Kidney capillary endothelial cell (primary cell): ENCODE data around the gene PNMT.

Experiments used
- DNase-seq: peaks from one replicate; pipeline ENCODE4 v3.0.0-alpha.2; 2018; ENCODE audit warnings: low spot score

PNMT gene

DNA sequence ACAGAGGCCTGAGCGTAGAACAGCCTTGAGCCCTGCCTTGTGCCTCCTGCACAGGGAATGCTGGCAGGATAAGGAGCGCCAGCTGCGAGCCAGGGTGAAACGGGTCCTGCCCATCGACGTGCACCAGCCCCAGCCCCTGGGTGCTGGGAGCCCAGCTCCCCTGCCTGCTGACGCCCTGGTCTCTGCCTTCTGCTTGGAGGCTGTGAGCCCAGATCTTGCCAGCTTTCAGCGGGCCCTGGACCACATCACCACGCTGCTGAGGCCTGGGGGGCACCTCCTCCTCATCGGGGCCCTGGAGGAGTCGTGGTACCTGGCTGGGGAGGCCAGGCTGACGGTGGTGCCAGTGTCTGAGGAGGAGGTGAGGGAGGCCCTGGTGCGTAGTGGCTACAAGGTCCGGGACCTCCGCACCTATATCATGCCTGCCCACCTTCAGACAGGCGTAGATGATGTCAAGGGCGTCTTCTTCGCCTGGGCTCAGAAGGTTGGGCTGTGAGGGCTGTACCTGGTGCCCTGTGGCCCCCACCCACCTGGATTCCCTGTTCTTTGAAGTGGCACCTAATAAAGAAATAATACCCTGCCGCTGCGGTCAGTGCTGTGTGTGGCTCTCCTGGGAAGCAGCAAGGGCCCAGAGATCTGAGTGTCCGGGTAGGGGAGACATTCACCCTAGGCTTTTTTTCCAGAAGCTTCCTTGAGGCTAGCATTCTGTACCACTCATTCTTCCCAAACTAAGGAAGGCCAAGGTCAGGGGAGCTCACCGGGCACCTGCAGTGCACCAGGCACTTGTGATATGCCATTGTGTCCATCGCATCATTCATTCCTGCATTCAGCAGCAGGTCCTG lies 1.9 kb downstream of the PNMT start:
- no peak for DNase-seq

DNA sequence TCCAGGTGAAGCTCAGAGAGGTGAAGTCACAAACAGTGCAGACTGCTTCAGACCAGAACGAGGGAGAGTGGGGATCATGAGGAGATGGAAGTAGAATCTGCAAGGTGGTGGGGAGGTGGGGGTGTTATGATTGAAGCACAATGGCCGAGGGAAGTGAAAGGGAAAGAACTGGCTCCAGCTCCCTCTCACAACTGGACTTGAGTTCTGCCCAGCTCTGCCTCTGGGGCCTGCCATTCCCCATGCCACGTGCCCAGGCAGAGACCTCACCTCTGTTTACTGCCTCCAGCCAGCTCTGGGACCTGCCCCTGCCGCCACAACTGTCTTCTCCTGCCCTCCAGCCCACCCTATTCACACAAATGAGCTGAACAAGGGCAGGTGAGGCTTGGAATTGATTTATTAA lies 2.5 kb downstream of the PNMT start:
- no peak for DNase-seq

DNA sequence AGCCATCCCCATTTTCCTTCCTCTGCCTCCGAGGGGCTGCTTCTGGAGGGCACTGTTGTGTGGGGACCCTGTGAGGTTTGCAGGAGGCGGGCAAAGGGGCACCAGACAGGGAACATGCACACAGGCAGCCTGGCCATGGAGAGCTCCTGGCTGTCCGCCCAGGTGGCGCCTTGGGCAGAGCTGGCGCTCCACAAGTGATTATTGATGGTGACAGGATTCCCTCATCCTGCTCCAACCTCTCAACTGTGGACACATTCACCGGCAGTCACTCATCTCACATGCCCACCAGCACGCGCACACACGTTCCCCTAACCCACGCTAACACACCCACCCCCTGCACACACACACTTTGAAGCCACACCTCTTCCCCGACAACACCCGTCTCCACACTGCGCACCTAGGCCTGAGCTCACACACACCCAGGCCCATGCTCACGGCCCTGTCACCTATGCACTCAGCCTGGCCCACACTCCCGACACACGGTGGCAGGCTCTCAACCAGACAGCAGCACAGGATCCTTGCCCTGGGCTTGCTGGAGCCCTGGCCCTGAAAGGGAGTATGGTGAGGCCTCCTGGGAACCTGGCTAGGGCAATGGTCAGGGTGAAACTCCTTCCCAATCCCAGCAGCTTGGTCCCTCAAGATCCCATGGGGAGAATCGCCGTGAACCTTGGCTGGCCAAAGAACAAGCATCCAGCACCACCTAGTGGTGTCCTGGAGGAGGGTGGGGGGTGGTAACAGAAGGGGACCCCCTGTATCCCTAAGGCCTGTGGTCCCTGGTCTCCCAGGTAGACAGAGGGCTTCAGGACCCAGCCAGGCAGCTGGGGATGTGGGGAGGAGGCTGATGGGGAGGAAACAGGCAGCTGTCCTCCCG lies 3.6 kb downstream of the PNMT start:
- no peak for DNase-seq

DNA sequence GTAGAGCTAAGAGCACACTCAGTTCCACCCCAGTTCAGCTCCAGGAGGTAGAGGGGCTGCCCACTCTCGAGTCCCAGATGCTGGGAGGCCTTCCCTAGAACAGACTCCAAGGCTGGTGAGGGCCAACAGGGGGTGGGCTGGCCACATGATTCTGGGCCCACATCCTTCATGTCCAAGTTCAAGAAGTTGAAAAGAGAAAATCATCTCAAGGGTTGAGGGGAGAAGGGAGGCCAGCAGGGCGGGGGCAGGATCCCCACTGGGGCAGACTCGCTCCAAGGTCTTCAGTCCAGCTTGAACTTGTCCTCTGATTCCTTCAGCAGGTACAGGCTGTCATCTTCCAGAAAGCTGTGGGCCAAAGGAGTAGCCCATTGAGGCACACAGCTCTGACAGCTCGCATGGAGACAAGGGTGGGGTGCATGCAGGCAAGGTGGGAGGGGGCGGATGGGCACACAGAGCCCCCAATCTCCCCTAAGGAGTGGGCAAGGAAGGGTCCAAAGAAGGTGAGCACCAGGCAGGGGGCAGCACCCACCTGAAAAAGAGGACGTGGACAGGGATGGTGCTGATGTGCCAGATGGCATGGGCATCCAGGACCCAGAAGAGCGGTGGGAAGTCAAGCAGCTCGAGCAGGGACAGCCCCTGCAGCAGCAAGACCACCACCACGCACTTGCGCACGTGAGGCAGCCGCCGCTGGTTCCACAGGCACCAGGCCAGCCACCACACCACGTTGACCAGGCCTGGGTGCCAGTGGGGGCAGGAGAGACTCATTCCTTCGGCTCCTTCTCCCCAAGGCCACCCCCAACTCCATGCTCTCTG lies 4.5 kb downstream of the PNMT start:
- no peak for DNase-seq

DNA sequence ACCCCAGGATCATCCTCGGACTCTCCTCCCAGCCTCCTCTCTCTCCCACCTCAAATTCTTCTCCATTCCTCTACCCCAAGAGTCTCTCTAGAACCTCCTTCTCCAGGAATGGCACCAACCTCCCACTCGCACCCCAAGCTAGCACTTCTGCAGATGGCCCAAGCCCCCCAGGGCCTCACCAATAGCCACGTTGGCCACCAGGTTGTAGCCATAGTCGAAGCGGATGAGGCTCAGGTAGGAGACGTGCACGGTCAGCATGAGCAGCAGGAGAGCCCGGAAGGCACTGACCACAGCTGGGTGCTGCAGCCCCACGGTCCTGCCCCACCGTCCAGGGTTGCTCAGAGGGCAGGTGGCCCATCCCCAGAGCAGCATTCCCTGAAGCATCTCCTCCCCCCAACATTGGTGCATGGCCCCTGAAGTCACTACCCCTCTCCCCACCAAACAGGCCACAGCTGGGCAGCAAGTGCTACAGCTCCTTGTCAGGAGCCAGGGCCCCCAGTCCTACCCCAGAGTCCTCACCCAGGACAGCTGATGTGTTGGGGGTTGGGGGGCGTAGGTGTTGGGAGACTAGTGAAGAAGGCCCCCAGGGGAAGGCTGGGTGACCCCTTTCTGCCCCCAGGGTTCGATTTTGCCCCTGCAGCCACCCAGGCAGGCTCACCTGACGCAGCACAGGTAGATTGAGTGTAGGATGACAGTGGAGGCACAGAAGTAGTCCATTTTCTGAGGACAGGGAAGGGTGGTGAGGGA lies 5.3 kb downstream of the PNMT start:
- no peak for DNase-seq

DNA sequence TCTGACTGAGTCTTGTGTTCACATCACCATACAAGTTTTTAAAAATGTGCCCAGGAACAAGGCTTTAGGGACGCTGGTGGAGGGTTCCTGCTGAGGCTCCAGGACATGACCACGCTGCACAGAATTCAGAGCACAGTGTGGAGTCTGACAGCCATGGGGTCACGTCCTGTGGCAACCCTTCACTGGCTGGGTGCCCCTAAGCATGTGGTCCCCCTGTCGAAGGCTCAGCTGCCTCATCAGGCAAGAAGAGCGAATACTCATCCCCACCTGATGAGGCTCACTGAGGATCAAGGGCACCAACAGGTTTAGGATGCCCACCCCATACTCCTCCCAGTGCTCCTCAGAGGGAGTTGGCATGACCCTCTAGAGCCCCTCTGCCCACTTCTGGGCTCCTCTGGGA lies 5.9 kb downstream of the PNMT start:
- no peak for DNase-seq

DNA sequence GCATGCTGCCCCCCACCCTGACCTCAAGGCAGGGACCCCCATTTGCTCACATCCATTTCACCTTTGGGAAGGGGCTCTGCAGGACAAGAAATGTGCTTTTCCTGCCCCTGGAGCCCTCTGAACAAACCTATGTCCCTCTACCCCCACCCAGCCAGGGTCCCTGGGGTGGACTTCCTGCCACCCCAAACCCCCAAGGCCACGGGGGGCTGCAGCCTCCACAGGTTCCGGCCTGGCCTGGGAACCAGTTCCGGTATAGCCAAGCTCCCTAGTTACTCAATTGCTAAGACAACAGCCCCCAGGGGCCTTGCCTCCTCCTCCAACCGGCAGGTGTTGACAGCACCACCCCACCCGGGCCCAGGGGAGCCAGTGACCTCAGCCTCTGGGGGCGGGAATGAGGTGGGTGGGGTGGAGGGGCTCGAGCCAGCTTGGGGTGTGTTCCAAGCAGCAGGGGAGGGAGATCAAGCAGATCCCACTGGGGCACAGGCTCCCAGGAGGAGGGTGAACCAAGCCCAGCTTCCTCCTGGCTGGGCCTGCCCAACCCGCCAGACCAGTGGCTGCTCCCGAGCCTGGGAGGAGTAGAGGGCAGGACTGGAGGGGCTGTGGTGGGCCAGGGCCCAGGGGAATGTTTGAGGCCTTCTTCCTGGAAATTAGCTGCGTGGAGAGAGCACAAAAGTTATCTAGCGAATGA lies 6.6 kb downstream of the PNMT start:
- DNase-seq, result no peak

DNA sequence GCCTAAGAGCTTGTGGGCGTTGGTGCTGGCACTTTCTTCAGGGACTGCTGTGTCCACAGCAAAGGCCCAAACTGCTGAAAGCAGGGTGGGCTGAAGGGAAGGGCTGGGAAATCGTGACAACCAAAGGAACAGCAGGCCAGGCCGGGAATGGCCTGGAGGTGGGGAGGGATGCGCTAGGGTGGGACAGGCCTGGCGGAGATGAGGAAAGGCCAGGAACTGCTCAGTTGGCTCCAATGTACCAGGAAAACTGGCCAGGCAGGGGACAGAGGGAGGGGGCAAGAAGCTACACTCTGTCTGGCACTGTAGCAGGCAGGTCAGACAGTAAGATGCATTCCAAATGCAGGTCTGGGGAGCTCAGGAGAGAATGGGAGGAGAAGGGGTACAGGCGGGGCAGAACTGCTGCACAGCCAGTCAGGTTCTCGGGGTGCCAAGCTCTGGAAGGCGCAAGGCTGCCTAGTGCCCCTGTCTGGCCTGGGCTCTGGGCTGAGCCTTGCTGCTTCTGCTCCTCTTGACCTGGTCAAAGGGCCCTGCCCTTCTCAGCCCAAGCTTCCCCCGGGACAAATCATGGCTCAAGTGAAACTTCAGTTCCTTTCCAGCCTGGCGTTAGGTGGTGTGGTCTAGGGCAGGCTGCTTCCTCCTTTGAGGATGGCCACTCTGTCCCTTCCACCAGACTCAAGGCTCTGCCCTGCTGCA lies 7.3 kb downstream of the PNMT start:
- no peak for DNase-seq

DNA sequence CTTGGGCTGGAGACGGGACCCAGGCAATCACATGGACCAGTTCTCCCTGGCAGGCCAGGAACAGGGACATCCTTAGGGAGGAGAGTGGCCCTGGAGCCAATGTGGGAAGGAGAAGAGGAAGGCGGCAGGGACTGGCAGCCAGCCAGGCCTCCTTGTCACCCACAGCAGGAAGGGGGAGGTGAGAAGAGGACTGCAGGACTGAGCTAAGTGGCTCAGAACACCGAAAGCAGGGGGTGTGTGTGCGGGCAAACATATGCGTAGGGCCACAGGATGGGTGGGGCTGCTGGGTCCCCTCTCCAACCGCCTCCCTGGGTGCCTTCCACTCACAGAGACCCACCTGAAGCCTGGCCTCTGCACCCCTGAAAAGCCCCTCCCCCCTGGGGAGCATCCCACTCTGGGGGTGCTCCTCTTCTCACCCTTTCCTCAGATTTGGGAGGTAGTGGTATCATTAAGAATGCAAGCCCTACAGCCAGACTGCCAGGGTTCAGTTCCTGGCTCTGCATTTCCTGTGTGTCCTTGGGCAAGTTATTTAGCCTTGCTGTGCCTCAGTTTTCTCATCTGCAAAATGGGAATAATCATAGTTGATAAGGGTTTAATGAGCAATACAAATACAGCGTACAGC lies 8.1 kb downstream of the PNMT start:
- no peak for DNase-seq

DNA sequence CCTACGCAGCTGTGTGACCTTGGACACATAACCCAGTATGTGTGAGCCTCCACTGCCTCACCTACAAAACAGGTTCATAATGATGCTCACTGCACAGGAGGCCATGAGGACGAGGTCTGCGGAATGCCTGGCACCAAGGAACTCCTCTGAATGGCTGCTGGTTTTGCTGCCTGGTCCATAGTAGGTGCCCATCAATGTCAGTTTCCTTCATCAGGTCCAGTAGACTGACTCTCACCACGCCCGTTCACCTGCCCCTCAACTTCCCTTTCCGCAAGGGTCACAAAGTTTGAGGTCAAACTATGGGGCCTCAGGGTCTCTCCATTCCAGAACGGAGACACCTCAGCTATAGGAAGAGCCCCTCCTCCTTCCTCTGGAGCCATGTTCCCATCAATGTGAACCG lies 8.8 kb downstream of the PNMT start:
- no peak for DNase-seq

DNA sequence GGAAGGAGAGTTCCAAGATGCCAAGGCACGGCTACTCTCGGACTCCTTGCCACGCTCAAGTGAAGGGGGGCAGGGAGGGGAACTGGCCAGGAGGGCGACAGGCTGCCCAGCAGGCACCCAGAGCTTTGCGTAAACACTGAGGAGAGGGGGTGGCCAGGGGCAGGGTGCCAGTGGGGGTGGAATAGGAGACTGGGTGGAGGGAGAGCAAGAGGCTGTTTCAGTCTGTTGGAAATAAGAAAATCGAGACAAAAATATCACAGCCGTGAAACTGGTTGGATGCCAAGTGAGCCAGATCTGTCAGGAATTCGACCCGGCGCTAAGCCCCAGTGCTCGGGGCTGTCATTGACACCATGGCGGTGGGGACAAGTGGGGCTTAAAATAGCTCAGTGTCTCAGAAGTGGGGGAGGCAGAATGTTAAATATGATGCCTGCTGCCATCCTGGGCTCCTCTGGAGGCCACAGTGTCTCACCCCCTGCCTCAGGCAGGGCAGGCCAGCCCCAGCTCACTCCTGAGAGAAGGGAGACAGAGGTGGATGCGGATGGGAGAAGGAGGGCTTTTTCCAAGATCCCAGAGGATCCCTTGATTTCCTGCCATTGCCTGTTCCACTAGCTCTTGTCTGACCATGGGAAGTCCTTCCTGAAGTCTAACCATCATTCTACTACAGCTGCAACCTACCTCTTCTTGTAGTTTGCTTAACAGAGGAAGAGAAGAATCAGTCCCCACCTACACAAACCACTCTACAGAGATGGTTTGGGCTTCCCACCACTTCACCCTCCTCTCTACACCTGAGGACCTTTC lies 9.5 kb downstream of the PNMT start:
- no peak for DNase-seq

DNA sequence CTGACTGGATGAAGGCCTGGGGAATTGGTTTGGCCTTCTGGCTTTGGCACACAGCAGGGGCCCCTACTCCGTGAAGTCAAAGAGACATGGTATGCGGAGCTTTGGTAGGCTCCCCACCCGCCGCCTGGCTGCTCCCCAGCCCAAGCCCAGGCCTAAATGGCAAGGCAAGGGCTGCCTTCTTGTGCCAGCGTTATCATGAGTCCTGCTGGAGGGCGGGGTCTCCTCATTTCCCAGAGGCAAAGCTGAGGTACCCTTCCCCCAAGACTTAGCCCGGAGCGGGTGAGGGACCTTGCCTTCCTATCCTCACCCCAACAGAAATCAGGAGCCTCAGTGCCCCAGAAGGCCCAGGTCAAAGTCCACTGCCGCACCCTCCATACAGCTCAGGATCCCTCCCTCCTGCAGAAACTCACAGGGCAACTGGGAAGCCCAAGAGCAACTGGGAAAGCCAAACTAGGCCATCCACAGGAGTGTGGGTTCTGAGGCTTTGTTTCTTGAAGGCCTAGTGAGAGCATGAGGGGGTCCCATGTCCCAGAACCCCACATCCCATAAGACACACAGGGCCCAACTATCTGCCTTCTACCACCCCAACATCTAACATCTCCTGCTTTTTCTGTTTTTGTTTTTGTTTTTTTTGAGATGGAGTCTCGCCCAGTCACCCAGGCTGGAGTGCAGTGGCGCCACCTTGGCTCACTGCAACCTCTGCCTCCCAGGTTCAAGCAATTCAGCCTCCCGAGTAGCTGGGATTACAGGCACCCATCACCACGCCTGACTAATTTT lies 10.3 kb downstream of the PNMT start:
- no peak for DNase-seq

DNA sequence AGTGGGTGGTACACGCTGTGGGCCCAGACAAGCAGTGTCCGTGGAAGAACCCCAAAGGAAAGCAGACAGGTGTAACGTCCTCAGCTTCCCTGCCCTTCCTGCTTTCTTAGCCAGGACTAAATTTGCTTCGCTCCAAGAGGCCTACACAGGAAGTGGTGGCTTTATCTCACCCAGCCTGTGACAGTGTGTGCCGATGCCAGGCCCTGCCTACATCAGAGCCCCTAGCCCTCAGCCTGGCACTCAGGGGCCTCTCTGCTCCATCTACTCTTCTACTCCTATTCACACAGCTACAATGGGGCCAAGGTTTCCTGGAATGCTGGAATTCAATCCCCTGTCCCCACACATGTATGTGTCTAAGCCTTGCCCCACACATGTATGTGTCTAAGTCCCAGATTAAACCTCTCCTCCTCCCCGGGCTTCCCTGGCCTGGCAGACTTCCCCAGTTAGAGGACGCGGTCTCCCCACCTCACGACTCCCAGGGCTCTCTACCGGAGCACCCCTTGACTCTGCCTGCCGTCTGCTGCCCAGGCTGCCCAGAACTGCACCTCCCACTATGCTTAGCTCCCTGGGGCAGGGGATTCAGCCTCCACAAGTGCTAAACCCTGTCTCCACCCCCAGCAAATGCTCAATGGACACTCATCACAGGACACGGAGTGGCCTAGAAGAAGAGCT lies 11.4 kb downstream of the PNMT start:
- DNase-seq, result no peak

DNA sequence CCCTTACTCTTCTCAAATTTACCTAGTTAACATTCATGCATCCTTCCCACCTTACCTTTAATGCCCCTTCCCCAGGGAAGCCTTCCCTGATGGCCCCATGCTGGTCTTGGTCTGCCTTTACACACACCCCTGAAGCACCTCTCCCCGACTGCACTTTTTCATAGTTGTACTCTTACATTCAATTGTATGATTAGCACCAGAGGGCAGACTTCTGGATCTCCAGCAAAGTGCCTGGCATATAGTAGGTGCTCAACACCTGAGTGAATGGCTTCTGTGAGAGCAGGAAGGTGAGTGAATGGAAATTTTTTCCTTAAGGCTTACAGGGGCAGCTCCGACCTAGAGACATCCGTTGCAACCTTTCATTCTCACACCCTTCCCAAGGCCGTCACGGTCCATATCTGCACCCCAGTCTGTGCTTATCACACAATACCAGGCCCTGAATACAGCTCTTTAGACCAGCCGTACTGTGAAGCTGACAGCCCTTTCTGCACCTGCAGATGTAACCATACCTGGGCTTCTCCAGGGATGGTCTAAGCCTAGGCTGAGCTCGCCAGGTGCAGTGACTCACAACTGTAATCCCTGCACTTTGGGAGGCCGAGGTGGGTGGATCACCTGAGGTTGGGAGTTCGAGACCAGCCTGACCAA lies 15.2 kb downstream of the PNMT start:
- no peak for DNase-seq

DNA sequence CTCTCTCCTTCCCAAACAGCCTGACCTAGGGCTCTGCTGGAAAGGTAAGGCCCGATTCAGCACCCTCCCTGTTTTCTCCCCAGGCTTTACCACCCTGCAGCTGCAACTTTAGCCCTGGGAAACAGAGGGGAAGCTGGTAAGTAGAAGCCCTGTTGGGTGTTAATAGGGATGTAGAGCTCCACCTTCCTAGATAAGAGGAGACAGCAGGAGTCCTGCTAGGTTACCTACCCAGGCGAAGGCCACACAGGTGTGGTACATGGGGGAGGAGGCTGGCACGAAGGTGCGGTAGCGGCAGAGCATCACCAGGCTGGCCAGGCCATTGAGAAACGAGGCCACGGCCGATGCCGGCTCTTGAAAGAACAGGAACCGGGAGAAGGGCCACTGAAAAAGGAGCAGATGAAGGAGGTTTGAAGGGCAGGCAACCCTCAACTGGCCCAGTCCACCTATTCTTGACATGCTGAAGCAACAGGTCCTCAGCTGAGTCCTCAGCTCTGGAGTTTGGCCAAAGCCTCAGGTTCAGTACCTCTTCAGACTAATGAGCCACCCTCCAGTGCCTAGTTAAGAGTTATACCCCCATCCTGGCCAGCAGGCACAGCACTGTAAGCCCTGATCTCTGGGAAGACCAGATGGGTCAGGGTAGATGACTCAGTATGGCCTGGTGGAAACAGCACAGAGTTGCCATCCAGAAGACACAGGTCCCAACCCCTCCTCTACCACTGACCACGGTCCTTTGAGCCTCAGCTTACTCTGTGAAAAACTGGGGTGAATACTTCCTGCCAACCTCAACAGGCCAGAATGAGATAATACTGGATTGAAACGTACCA lies 16.3 kb downstream of the PNMT start:
- DNase-seq, result no peak

DNA sequence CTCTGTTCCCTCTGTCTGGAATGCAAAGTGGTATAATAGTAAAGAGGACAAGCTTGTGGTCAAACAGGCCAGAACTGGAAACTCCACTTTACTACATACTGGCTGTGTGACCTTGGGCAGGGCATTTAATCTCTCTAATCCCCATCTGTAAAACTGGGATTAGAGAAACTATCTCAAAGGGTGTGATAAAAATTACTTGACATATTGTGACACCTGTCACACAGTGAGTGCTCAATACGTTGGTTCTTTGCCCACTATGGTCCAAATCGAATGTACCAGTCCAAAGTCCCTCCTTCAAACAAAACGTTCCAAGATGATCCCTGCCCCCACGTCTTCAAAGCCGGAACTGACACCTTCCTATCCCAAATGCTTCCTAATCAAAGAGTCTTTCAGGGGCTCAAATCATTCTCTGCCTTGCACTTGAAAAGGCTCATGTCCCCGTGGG lies 18.9 kb downstream of the PNMT start:
- no peak for DNase-seq
